Fibroblast of gingiva (primary cell): ENCODE data around the gene ZMIZ1.
"Not testable (repeated sequence)": the region's sequence is repeated elsewhere in the genome, so short reads cannot be mapped to it uniquely, and the experiment has no call there.

Experiments used
- DNase-seq: peaks from one replicate; pipeline ENCODE4 v3.0.0-alpha.2; 2011; ENCODE audit warnings: low read depth

The ZMIZ1 gene

DNA sequence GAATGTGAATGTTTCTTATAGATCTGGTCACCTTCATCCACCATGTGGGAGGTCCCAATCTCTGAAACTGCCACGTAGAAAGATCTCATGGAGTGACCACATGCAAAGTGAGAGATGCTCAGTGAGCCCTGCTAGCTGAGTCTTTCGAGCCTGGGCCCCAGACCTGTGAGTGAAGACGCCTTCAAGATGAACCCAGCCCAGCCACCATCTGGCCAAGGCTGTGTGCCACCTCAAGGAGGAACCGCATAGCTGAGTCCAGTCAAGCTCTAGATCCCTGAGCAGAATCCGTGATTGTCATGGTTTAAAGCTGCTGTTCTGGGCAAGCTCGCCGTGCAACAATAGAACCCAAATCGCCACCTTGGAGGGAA is 258.3 kb downstream of the ZMIZ1 start:
- DNase-seq, result no peak

DNA sequence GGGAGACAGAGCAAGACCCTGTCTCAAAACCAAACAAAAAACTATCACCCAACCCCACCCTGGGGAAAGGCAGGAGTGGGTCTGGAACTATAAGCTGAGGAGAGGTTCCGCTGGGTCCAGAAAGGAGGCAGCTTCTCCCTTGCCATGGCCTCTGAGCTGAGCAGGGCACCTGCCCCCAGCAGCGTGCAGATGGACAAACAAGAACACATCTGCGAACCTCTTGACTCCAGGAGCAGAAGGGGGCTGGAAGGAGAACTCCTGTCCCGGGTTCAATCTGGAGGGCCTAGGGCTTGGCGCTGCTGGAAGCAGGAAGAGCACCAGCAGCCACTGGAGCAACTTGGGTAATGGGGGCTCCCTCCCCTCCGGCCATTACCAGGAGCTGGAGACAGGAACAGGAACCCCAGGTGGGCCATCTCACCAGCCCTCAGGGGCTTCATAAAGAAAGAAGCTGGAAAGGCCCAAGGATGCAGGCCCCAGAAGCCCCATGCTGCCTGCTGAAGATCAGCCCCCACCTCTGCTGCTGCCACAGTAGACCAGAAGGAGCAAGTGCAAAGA is 259.5 kb downstream of the ZMIZ1 start:
- no peak for DNase-seq

- no peak for DNase-seq
Observed at GRCh38 chr10:79328737-79329504, 260.2 kb downstream of the ZMIZ1 start.

GRCh38 chr10:79329529-79329928 is 260.8 kb downstream of the ZMIZ1 start:
- DNase-seq, result no peak

DNA sequence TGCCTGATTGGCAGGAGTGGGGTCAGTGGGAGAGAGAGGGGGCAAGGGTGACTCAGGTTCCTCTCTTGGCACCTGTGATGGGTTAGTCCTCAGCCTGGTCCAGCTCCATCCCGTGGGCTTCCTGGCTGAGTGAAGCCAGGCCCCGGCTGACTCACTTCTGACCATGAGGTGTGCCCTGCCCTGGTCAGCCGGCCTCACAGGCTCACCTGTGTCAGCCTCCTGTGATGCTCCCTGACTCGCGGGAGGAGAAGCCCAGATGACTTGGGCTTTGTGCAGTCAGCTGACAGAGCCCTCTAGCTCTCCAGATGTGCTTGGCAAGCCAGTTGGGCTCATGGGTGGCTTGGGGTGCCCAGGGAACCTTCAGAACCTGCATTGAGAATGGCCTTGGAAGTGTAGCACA is 262.5 kb downstream of the ZMIZ1 start:
- no peak for DNase-seq

GRCh38 chr10:79331709-79332108 is 262.9 kb downstream of the ZMIZ1 start:
- peak; percentile 87 for DNase-seq

- not testable (repeated sequence) for DNase-seq
Observed at GRCh38 chr10:79332610-79333315, 264.0 kb downstream of the ZMIZ1 start.

DNA sequence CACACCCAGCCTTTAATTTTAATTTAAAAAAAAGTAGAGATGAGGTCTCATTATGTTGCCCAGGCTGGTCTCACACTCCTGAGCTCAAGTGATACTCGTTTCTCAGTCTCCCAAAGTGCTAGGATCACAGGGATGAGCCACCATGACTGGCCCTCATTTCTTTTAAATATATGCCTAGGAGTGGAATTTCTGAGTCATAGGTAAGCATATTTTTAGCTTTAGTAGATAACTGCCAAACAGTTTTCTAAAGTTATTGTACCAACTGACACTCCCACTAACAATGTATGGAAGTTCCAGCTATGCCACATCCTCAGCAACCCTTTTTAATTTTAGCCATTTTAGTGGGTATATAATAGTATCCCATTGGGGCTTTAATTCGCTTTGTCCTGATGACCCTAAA is 264.7 kb downstream of the ZMIZ1 start:
- DNase-seq, result peak; percentile 56

- DNase-seq, result no peak
Observed at GRCh38 chr10:79334573-79334972, 265.8 kb downstream of the ZMIZ1 start.

- no peak for DNase-seq
Observed at GRCh38 chr10:79335094-79335469, 266.3 kb downstream of the ZMIZ1 start.

GRCh38 chr10:79335470-79336235 is 266.9 kb downstream of the ZMIZ1 start:
- DNase-seq, result no peak

GRCh38 chr10:79336276-79336675 is 267.5 kb downstream of the ZMIZ1 start:
- no peak for DNase-seq

GRCh38 chr10:79336739-79337138 is 268.0 kb downstream of the ZMIZ1 start:
- DNase-seq, result no peak

DNA sequence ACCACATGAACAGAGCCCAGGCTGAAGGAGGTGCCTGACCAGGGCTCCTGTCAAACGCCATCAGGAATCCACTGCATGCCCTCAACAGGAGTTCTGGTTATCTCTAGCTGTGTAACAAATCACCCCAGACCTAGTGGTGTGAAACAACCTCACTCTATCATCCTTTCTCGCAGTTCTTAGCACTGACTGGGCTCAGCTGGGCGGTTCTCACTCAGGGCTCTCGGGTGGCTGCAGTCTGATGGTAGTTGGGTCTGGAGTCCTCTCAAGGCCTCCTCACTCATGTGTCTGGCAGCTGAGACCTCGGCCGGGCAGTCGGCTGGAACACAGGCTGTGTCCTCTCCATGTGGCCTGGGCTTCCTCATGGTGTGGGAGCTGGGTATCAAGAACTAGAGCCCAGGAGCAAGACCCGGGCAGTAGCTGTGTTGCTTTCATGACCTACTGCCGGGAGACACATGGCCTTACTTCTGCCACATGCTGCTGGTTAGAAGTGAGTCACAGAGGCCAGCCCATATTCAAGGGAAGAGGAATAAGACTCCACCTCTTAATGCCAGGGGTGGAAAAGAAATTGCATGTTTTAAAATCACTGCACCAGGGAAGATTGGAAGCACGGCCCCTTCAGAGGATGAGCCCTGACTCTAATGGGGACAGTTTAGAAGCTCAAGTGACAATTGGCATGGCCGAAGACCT is 269.2 kb downstream of the ZMIZ1 start:
- not testable (repeated sequence) for DNase-seq

GRCh38 chr10:79339266-79339665 is 270.5 kb downstream of the ZMIZ1 start:
- no peak for DNase-seq

DNA sequence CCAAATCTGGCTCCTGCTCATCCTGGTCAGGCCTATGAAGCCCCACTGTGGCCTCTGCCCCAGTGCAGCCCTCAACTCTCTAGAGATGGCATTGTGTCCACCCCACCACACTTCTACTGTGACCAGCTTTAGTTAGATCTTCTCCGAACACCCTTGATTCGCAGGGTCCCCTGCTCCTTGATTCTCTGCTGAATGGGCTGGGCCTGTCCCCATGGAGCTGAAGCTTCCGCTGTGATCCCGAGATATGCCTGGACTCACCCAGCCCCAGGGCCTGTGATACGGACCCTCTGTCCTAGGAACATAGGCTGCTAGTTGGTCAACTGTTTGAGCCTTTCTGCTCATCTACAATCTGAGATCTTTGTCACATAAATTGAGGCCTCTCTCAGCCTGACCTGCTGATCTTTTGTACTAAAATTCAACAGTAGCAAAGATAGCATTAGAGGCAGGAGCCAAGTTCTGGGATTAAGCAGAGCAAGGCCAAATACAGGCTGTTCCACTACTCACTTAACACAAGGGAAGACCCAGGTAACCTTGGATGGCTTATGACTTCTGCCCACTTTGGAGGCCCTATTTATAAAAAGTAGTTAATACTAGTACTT is 272.0 kb downstream of the ZMIZ1 start:
- DNase-seq, result no peak

DNA sequence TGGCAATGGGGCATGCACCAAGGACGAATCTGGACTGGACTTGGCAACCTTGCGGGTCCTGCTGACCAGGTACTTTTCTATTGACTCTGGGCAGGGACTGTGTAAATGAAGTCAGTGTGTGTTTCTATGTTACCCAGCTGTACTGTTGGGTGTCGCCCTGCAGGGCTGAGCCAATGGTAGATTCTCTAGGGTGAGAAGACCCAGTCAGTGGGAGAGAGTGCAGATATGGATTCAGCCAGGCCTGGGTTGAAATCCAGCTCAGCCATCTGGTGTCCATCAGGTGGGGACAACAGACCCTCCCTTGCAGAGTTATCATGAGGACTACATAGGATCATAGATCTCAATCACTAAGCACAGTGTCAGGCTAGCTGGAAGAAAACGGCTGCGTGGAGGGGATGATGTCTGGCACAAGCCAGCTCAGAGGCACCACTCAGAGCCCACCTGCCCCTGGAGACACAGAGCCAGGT is 273.6 kb downstream of the ZMIZ1 start:
- DNase-seq, result no peak

GRCh38 chr10:79342811-79343561 is 274.2 kb downstream of the ZMIZ1 start:
- DNase-seq, result peak; percentile 28

DNA sequence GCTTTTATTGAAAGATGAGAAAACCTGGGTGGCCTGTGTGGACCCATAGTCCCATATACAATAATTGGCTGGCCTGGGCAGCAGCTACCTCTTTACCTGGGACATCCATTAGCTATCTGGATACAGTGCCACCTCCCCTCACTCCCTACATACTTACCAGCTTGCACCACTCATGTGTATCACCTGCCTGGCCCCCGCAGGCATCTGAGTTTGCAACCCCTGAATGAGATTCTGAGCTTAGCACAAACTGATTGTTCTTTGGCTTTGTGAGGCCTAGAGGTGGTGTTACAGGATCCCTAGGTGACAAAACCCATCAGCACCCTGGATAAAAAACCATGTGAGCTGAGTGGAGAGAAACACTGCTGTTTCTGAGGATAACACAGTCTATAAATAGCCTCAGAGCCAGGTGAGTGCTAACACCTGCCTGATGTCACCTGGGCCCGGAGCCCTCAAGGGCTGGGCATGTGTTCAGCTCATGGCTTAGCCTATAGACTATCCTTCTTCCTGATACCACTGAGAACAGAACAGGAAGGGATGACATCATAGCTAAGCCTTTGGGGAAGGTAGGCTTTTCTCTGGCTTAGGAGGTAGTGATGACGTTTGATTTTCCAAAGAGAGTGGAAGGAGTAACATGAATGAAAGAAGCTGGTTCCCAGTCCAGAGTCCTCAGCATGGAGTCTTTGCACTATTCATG is 275.9 kb downstream of the ZMIZ1 start:
- DNase-seq, result no peak
